Epidermal melanocyte (primary cell): ENCODE data around the gene SPAG16.
"Not testable (repeated sequence)": the region's sequence is repeated elsewhere in the genome, so short reads cannot be mapped to it uniquely, and the experiment has no call there.

Experiments used
- DNase-seq: peaks from one replicate; pipeline ENCODE4 v3.0.0; 2011; ENCODE audit warnings: low spot score; ENCODE audit not compliant: insufficient read length

The SPAG16 gene

GRCh38 chr2:213995400-213996105, 711.3 kb downstream of the SPAG16 start:
- no peak for DNase-seq

- DNase-seq = not testable (repeated sequence)
These were observed 714.7 kb downstream of the SPAG16 start for GRCh38 chr2:213998976-213999375.

GRCh38 chr2:214004463-214004862, 720.2 kb downstream of the SPAG16 start:
- no peak for DNase-seq

GRCh38 chr2:214005337-214005736, 721.1 kb downstream of the SPAG16 start:
- DNase-seq = no peak

GRCh38 chr2:214006601-214007000, 722.3 kb downstream of the SPAG16 start:
- DNase-seq = no peak

GRCh38 chr2:214011676-214012075, 727.4 kb downstream of the SPAG16 start:
- no peak for DNase-seq

GRCh38 chr2:214014551-214015220, 730.4 kb downstream of the SPAG16 start:
- no peak for DNase-seq

- peak; percentile 39 for DNase-seq
These were observed 735.1 kb downstream of the SPAG16 start for GRCh38 chr2:214019229-214019972.

- DNase-seq = no peak
These were observed 735.7 kb downstream of the SPAG16 start for GRCh38 chr2:214019973-214020345.

GRCh38 chr2:214029190-214029589, 744.9 kb downstream of the SPAG16 start:
- DNase-seq = no peak

GRCh38 chr2:214031566-214031965, 747.3 kb downstream of the SPAG16 start:
- no peak for DNase-seq

- DNase-seq = no peak
These were observed 750.2 kb downstream of the SPAG16 start for GRCh38 chr2:214034417-214034816.

- no peak for DNase-seq
These were observed 751.0 kb downstream of the SPAG16 start for GRCh38 chr2:214035091-214035852.

- DNase-seq = no peak
These were observed 751.7 kb downstream of the SPAG16 start for GRCh38 chr2:214035921-214036320.

GRCh38 chr2:214038186-214038585, 753.9 kb downstream of the SPAG16 start:
- no peak for DNase-seq

- DNase-seq = no peak
These were observed 766.5 kb downstream of the SPAG16 start for GRCh38 chr2:214050731-214051130.

- DNase-seq = no peak
These were observed 767.3 kb downstream of the SPAG16 start for GRCh38 chr2:214051585-214051984.

- DNase-seq = no peak
These were observed 768.0 kb downstream of the SPAG16 start for GRCh38 chr2:214052235-214052634.

GRCh38 chr2:214057986-214058385, 773.7 kb downstream of the SPAG16 start:
- DNase-seq = no peak

- DNase-seq = not testable (repeated sequence)
These were observed 778.0 kb downstream of the SPAG16 start for GRCh38 chr2:214062279-214062678.

GRCh38 chr2:214064471-214064870, 780.2 kb downstream of the SPAG16 start:
- no peak for DNase-seq

- no peak for DNase-seq
These were observed 782.6 kb downstream of the SPAG16 start for GRCh38 chr2:214066862-214067261.
